ENCODE results near the gene GTPBP10. TPM values are rescaled to one million over a fixed set of nuclear protein-coding genes. Genes with fewer than 3 reads are reported as not detected.

Gene GTPBP10
- total RNA-seq, 1 experiment from 2014 or later: 23.3 TPM

GRCh38 chr7:90320801-90321494 lies 25.6 kb upstream of the GTPBP10 start, which contains the start of gene FAM237B:
Gene FAM237B (minus strand): TSS chr7:90321304. CDS start chr7:90319748, 1,556 bp downstream.
- H3K27ac Mint-ChIP-seq: no peak within 1 kb of the TSS; a peak in 1 of 7 replicates
- H3K4me3 Mint-ChIP-seq: peak within 1 kb of the TSS; percentile 59 to 79

More at GRCh38 chr7:90320801-90321494, 25.6 kb upstream of the GTPBP10 start, which contains the start of gene FAM237B:
- Histone ChIP-seq H2BK15ac (ENCODE audit: low read depth, low read length) (no peak within 1 kb of the TSS), H4K91ac (ENCODE audit: insufficient read length, low read depth, low read length) (no peak within 1 kb of the TSS), H2BK120ac (ENCODE audit: low read depth, low read length, poor library complexity, severe bottlenecking) (no peak within 1 kb of the TSS), H3K4me2 (ENCODE audit: insufficient read depth, insufficient read length, low read length) (peak within 1 kb of the TSS; percentile 41), H3K27me3 (ENCODE audit: insufficient read depth, low read length) (peaks cover 30% of the 10 kb centered on the region), H3K56ac (ENCODE audit: insufficient read length, low read depth, low read length) (no peak within 1 kb of the TSS), H3K79me1 (ENCODE audit: insufficient read depth, low read depth, low read length, poor library complexity, severe bottlenecking) (no peaks in the 10 kb centered on the region), H4K20me1 (ENCODE audit: control insufficient read depth, insufficient read depth, insufficient read length) (no peaks in the 10 kb centered on the region), H3K79me2 (ENCODE audit: insufficient read depth, low read length) (no peaks in the 10 kb centered on the region), H3K23ac (ENCODE audit: insufficient read length, low read depth, low read length) (no peak within 1 kb of the TSS), H2AFZ (ENCODE audit: low read length) (no peak within 1 kb of the TSS), H2BK20ac (ENCODE audit: low read depth, low read length, poor library complexity, severe bottlenecking) (no peak within 1 kb of the TSS), H3K27ac (ENCODE audit: insufficient read length, low read depth, low read length) (no peak within 1 kb of the TSS), H3K4ac (ENCODE audit: low read depth, low read length) (no peak within 1 kb of the TSS), H3K9me3 (ENCODE audit: control insufficient read depth, low read depth, low read length) (no peaks in the 10 kb centered on the region), H3K14ac (ENCODE audit: insufficient read depth, low read length) (peak within 1 kb of the TSS; percentile 2; the same call in 1 of the 2 replicates), H3K4me1 (ENCODE audit: insufficient read depth, low read length) (no peaks in the 10 kb centered on the region), H2AK5ac (ENCODE audit: insufficient read length, low read length) (no peak within 1 kb of the TSS), H2BK12ac (ENCODE audit: insufficient read length, low read depth, low read length) (no peak within 1 kb of the TSS), H3K9ac (ENCODE audit: extremely low read depth, insufficient read length, low read length) (no peak within 1 kb of the TSS), H2BK5ac (ENCODE audit: insufficient read length, low read length) (no peak within 1 kb of the TSS), H3T11ph (ENCODE audit: low read length) (no peak within 1 kb of the TSS), H4K5ac (ENCODE audit: insufficient read length, low read depth, low read length) (no peak within 1 kb of the TSS), H3K23me2 (ENCODE audit: insufficient read length, low read depth, low read length, poor library complexity, severe bottlenecking) (peaks cover 5% of the 10 kb centered on the region), H3K18ac (ENCODE audit: insufficient read length, low read depth, low read length) (no peak within 1 kb of the TSS), H4K8ac (replicated peaks; ENCODE audit: insufficient read length, low read depth, low read length) (no peak within 1 kb of the TSS)
- Mint-ChIP-seq H3K27me3 (ENCODE audit: low read depth) (peaks cover 66% of the 10 kb centered on the region), H3K9me3 (no peaks in the 10 kb centered on the region), H3K4me1 (peaks cover 9% of the 10 kb centered on the region in 2 experiments), H3K36me3 (ENCODE audit: insufficient read depth in 1 of 3, low read depth in 3 of 3) (no peaks in the 10 kb centered on the region; a peak in 1 of 7 replicates)
- no peak for TF ChIP-seq CTCF (conservative IDR thresholded peaks at IDR 0.05)
- peak; percentile 49 for DNase-seq
- no CpG with 5 or more reads among the region's 62 CpGs for WGBS (ENCODE audit: extremely low coverage, insufficient read length, low lambda C conversion rate)
